NCI-H2196 (cell line): ENCODE data around the gene FAF1.
"Not testable (repeated sequence)": the region's sequence is repeated elsewhere in the genome, so short reads cannot be mapped to it uniquely, and the experiment has no call there.

Experiments used
- DNase-seq: peaks from one replicate; lab custom pipeline; 2025; ENCODE audit not compliant: unreplicated experiment; lab: John Stamatoyannopoulos, UW

FAF1 gene

DNA sequence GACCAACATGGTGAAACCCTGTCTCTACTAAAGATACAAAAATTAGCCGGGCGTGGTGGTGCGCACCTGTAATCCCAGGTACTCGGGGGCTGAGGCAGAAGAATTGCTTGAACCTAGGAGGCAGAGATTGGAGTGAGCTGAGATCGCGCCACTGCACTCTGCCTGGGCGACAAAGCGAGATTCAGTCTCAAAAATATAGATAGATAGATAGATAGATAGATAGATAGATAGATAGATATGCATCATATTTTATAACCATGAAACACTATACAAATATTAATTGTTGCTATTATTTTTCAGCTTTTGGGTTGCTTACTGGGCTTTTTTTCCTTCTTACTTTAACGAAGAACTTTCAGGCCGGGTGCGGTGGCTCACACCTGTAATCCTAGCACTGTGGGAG lies 4.8 kb upstream of the FAF1 start:
- no peak for DNase-seq

DNA sequence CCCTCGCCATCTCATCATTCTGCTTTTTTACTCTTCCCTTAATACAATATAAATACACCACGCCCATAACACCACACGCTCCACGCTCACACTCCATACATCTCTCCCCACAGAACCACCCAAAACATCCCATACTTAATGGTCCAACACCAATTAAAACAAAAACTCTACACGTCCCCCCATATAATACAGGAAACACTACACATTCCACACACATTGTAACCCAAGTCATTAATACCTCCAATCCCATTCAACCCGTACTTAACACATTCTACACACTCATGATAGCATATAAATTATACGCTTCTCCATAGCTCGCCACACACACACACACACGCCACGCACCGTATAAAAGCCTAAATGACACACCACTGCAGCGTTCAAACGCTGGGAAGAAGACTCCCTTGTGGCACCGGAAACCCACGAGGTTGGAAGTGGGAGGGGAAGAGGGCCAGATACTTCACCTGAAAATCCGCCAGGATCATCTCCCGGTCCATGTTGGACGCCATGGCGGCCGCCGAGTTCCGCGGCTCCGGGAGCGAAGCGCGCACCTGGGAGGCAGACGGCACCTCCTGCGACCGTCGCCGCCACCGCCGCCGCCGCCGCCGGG lies 659 bp downstream of the FAF1 start:
- DNase-seq: peak; percentile 17

DNA sequence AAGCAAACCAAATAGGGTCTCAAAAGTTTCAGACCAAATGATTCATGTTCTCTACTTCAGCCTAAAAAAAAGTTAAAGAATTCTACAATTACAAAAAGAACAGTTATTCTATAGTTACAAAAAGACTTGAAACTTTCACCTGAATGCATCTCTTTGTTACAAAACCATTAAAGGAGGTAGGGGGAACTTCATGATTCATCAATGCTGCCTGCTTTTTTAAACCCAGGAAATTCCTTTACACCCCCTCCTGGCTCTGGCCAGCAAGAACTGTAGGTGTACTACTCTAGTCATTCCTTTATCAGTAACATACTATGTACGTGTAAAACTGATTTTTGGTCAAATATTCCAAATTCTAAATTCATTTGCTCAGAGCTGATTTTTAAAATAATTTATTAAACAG lies 5.0 kb downstream of the FAF1 start:
- no peak for DNase-seq

DNA sequence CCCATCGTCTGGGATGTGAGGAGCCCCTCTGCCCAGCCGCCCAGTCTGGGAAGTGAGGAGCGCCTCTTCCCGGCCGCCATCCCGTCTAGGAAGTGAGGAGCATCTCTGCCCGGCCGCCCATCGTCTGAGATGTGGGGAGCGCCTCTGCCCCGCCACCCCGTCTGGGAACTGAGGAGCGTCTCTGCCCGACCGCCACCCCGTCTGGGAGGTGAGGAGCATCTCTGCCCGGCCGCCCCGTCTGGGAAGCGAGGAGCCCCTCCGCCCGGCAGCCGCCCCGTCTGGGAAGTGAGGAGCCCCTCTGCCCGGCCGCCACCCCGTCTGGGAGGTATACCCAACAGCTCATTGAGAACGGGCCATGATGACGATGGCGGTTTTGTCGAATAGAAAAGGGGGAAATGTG lies 7.5 kb downstream of the FAF1 start:
- not testable (repeated sequence) for DNase-seq

DNA sequence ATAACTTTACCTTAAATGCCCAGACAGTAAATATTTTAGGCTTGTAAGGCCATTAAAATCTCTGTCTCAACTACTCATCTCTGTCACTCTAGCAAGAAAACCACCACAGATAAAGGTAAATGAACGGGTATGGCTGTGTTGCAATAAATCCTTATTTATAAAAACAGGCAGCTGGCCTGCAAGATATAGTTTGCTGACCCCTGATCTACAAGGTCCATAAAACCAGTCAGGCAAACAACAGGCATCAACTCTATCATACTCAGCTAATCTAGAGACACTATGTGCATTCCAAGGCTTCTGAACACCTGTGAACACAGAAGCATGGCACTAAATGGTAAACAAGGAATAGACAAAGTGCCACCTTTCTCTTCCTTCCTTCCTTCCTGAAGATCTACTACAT lies 9.7 kb downstream of the FAF1 start:
- DNase-seq: no peak

DNA sequence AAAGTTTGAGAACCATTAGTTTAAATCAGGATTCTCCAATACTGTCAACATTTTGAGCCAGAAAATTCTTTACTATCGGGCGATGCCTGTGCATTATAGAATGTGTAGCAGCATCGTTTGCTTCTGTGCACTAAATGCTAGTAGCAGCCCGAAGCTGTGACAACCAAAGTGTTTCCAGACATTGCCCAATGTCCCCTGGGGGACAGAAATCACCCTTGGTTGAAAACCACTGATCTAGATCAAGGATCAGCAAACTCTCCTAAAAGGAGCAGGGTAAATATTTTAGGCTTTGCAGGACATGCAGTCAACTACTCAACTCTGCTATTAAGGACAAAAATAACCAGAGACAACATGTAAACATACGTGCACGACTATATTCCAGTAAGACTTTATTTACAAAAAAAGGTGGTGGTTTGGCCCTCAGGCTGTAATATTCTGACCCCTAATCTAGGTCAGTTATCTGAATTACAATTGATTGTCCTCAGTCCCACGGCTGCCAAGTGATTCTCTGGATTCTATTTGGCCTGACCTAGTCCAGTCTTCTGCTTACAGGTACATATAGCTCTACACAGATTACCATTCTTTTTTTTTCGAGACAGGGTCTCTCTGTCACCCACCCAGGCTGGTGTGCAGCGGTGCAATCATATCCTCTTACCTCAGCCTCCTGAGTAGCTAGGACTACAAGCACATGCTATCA lies 10.6 kb downstream of the FAF1 start:
- DNase-seq: no peak

DNA sequence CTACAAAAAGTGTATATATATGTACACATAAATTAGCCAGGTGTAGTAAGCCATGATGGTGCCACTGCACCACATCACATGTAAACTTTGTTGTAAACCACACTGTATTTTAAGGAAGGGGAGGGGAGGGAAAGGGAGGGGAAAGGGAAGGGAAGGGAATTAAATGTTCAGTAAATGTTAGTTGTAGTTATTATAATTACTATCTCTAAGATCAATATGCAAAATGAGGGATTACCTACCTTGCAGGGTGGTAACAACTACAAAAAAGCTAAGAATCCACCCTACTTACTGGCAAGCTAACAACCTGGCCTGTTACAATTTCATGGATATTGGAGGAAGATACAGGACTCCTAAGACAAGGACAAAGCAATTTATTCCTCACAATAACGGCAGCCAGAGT lies 17.7 kb downstream of the FAF1 start:
- DNase-seq: no peak

DNA sequence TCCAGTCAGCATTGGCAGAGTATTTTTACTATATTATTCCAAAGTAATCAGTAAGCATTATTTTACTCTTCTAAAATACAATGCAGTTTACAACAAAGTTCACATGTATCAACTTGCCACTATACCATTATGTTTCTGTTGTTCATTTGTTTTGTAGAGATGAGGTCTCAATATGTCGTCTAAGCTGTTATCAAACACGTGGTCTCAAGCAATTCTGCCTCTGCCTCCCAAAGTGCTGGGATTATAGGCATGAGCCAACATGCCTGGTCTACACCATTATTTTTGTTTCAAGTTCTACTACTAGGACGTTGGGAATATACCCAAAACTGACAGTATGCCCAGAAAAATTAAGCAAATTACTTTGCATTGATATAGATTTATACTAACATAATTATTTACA lies 19.8 kb downstream of the FAF1 start:
- DNase-seq: no peak

DNA sequence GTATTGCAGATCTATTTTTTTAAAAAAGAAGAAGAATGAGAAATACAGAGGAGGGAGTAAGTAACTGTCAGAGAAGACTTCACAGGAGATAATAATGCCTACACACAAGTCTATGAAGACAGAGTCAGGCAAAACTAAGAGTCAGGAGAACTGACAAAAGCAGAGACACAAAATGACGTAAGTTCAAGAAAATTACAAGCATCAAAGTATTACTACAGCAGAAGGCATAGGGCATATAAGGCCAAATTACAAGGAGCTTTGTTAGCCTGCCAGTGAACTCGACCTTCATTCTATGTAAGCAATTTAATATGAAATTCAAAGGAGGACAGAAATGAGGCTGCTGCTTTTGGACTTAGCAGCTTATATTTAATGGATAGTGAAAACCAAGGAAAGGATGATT lies 23.7 kb downstream of the FAF1 start:
- no peak for DNase-seq

DNA sequence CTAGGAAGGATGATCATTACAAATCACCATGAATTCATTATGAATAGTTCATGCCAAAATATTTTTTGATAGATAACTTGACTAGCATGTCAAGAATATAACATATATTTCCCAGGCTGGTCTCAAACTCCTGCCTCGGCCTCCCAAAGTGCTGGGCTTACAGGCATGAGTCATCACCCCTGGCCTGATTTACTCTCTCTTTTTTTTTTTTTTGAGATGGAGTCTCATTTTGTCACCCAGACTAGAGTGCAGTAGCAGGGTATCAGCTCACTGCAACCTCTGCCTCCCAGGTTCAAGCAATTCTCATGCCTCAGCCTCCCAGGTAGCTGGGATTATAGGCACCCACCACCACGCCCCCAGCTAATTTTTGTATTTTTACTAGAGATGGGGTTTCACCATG lies 24.8 kb downstream of the FAF1 start:
- DNase-seq: not testable (repeated sequence)

DNA sequence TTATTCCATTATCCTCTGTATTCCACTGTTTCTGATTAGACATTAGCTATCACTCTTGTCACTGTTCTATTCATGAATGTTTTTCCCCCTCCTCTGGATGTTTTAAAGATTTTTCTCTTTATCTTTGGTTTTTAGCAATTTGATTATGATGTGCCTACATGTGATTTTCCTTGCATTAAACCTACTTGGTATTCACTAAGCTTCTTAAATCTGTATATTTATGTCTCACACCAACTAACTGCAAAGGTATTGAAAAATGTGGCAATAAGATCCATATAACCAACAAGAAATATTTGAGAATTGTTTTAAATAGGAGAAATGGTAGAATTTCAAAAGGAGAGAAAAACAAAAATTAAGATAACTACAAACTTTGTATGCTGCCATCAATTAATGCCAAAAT lies 25.2 kb downstream of the FAF1 start:
- DNase-seq: no peak

DNA sequence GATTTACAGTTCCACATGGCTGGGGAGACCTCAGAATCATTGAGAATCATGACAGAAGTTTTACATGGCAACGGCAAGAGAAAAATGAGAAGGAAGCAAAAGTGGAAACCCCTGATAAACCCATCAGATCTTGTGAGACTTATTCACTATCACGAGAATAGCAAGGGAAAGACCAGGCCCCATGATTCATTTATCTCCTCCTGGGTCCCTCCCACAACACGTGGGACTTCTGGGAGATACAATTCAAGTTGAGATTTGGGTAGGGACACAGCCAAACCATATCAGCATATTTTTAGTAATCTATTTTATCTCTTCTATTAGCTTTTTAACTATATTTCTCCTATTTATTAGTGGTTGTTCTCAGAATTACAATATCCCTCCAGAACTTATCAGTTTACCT lies 26.3 kb downstream of the FAF1 start:
- not testable (repeated sequence) for DNase-seq

DNA sequence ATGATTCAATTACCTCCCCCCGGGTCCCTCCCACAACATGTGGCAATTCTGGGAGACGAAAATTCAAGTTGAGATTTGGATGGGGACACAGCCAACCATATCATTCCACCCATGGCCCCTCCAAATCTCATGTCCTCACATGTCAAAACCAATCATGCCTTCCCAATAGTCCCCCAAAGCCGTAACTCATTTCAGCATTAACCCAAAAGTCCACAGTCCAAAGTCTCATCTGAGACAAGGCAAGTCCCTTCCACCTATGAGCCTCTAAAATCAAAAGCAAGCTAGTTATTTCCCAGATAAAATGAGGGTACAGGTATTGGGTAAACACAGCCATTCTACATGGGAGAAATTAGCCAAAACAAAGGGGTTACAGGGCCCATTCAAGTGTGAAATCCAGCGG lies 28.0 kb downstream of the FAF1 start:
- DNase-seq: not testable (repeated sequence)

DNA sequence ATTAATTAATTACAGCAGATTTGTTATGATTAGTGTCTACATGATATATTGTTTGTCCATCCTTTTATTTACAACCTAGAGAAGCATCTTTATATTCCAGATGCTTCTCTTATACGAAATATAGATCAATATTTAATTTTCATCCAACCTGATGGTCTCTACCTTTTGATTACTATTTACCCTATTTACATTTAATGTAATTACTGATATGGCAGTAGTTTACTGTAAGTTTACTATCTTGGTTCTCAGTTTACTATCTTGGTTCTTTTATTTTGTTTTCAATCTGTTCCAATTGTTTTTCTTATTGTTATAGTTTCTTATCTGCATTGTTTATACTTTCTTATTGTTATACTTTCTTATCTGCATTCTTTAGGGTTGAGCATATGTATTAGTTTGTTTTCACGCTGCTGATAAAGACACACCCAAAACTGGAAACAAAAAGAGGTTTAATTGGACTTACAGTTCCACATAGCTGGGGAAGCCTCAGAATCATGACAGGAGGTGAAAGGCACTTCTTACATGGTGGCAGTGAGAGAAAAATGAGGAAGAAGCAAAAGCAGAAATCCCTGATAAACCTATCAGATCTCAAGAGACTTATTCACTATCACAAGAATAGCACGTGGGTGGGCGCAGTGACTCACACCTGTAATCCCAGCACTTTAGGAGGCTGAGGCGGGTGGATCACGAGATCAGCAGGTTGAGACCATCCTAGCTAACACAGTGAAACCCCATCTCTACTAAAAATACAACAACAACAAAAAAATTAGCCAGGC lies 28.9 kb downstream of the FAF1 start:
- no peak for DNase-seq

DNA sequence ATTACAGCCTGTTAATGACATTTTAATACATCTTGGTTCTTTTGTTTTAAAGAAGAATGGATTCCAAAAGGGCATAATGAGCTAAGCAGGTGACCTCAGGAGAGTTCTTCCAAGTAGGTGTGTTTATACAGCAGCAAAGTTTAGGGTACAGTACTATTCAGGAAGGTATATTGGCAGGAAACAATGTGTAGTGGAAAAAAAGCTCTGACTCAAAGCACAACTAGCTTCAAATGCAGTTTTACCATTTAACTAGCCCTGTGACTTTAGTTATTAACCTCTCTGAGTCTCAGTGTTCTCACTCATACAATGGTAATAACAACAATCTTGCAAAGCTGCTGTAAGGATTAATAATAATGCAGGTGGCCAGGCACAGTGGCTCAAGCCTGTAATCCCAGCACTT lies 29.9 kb downstream of the FAF1 start:
- DNase-seq: no peak

DNA sequence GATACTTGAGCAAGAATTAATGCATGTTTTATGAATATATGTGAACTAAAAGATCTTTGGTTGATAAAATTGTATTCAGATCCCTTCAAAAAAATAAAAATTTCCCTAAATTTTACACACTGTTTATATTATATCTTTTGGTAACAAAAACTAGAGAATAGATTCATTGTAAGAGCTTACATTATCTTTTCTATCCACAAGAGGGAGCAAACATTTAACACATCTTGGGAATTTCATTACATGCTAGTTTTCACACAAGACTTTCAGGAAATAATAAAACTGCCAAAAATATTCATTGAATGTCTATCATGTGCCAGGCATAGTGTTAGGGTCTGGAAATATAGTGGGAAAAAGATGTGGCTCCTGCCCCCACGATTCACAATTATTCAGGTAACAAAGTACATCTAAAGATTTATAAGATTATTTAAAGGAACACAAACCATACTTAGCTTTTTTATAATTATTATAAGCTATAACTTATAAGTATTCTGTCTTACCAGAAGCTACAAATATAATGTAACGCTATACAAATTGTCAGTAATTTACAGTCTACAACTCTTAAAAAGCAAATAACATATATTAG lies 30.6 kb downstream of the FAF1 start:
- DNase-seq: peak; percentile 45

DNA sequence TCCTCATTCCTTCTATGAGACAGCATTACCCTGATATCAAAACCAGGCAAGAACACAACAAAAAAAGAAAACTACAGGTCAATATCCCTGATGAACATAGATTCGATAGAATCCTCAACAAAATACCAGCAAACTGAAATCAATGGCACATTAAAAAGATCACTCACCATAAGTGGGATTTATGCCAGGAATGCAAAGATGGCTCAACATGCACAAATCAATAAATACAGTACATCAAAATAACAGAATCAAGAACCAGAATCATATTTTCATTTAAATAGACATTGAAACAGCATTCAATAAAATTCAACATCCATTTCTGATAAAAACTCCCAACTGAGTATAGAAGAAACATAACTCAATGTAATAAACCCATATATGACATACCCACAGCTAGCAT lies 36.5 kb downstream of the FAF1 start:
- DNase-seq: no peak

DNA sequence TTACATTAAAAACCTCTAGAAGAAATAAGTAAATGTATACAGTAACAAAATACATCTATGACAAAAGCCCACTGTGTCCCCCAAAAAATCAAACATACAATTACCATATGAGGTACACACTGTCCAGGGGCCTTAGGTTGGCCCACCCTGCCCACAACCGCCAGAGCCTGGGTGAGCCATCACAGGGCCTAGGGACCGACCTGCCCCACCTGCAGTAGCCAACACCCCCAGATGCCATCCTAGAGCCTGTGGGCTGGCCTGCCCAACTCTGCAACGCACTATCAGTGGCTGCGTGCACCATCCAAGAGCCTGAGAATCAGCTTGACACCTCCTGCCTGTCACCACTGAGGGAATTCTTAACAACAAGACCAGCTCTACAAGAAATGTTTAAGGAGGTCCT lies 39.0 kb downstream of the FAF1 start:
- DNase-seq: no peak

DNA sequence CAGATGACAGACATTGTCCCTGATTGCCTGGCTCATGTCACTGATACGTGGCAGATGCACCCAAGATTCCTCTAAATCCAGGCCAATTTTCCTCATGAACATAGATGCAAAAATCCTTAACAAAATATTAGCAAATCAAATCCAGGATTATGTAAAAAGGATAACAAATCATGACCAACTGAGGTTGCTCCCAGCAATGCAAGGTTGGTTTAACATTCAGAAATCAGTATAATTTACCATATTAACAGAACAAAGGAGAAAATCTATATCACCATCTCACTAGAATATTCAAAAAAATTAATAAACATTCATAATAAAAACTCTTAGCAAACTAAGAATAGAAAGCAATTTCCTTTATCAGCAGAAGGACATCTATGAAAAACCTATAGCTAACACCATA lies 39.7 kb downstream of the FAF1 start:
- DNase-seq: no peak

DNA sequence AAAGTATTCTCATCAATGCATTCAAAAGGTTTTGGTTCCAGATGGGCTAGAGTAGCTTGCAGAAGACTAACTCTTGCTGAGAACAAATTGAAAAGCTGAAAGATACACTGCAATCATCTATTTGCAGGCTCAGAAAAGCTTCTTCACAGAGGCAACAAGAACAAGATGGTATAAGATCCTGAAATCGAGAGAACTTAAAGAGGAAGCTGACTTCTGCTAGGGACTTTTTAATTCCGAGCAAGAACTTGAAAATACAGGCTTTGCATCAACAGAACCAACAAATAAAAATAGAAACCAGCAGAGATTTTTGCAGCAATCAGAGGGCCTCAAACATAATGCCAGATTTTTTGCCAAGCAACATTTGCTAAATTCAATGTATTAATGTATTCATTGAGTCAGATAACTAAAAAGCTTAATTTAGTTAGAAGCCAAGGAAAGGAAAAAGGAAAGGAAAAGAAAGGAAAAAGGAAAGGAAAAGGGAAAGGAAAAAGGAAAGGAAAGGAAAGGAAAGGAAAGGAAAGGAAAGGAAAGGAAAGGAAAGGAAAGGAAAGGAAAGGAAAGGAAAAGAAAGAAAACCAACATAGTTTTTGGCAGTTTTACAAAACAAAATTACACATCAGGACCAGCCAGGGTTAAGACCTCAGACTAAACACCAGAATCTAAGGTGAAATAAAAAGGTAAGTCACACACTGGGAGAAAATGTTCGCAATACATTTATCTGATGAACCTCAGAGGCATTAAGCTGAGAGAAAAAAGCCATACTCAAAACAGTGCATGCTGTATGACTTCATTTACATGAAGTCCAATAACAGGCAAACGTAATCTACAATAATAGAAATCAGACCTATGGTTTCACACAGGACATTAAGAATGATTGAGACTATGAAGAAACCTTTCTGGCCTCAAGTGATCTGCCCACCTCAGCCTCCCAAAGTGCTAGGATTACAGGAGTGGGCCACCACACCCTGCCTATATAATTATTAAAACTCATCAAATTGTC lies 42.6 kb downstream of the FAF1 start:
- DNase-seq: no peak

DNA sequence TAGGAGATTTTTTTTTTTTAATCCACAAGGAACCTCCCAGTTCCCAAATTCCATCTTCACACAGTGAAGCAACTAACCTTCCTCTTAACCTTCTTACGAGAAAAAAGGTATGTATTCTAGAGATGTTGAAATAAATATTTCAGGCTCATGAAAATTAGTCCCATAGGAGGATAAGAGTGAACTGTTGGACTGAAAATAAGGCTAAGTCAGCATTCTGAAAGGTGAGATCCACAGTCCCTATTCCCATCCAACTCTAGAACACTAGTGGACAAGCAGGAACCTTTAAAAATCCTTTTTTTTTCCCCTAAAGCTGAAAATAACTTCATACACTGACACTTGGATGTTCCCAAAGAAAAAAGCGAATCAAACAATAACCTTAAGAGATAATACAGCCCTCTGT lies 44.4 kb downstream of the FAF1 start:
- no peak for DNase-seq
